ENCODE results near the gene CLEC2D.
"Not testable (repeated sequence)": the region's sequence is repeated elsewhere in the genome, so short reads cannot be mapped to it uniquely, and the experiment has no call there.

DNA sequence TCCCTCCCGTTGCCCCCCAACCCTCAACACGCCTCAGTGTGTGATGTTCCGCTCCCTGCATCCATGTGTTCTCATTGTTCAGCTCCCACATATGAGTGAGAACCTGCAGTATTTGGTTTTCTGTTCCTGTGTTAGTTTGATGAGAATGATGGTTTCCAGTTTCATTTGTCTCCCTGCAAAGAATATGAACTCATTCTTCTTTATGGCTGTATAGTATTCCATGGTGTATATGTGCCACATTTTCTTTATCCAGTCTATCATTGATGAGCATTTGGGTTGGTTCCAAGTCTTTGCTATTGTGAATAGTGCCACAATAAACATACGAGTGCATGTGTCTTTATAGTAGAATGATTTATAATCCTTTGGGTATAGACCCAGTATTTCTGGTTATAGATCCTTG, 13.0 kb downstream of the CLEC2D start:
- TF ChIP-seq, protein P1, sequence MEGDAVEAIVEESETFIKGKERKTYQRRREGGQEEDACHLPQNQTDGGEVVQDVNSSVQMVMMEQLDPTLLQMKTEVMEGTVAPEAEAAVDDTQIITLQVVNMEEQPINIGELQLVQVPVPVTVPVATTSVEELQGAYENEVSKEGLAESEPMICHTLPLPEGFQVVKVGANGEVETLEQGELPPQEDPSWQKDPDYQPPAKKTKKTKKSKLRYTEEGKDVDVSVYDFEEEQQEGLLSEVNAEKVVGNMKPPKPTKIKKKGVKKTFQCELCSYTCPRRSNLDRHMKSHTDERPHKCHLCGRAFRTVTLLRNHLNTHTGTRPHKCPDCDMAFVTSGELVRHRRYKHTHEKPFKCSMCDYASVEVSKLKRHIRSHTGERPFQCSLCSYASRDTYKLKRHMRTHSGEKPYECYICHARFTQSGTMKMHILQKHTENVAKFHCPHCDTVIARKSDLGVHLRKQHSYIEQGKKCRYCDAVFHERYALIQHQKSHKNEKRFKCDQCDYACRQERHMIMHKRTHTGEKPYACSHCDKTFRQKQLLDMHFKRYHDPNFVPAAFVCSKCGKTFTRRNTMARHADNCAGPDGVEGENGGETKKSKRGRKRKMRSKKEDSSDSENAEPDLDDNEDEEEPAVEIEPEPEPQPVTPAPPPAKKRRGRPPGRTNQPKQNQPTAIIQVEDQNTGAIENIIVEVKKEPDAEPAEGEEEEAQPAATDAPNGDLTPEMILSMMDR (IDR thresholded peaks at IDR 0.05 in 2 of 3, conservative IDR thresholded peaks at IDR 0.05 in 1 of 3; ENCODE audit: control insufficient read depth in 2 of 3, extremely low read depth in 1 of 3, insufficient read depth in 1 of 3, low read depth in 3 of 3, low read length in 3 of 3): not testable (repeated sequence)
- TF ChIP-seq POLR2A (IDR thresholded peaks at IDR 0.05; ENCODE audit: low read depth, low read length); FOXM1 (IDR thresholded peaks at IDR 0.05; ENCODE audit: low read depth, low read length); RCOR1 (conservative IDR thresholded peaks at IDR 0.05; ENCODE audit: low read depth, low read length); SREBF1 (IDR thresholded peaks at IDR 0.05; ENCODE audit: low read length); TAF1 (IDR thresholded peaks at IDR 0.05; ENCODE audit: borderline replicate concordance, low read depth, low read length); FOXK2 (IDR thresholded peaks at IDR 0.05); CREB1 (IDR thresholded peaks at IDR 0.05; ENCODE audit: low read depth): not testable (repeated sequence)
- TF ChIP-seq, protein P2, sequence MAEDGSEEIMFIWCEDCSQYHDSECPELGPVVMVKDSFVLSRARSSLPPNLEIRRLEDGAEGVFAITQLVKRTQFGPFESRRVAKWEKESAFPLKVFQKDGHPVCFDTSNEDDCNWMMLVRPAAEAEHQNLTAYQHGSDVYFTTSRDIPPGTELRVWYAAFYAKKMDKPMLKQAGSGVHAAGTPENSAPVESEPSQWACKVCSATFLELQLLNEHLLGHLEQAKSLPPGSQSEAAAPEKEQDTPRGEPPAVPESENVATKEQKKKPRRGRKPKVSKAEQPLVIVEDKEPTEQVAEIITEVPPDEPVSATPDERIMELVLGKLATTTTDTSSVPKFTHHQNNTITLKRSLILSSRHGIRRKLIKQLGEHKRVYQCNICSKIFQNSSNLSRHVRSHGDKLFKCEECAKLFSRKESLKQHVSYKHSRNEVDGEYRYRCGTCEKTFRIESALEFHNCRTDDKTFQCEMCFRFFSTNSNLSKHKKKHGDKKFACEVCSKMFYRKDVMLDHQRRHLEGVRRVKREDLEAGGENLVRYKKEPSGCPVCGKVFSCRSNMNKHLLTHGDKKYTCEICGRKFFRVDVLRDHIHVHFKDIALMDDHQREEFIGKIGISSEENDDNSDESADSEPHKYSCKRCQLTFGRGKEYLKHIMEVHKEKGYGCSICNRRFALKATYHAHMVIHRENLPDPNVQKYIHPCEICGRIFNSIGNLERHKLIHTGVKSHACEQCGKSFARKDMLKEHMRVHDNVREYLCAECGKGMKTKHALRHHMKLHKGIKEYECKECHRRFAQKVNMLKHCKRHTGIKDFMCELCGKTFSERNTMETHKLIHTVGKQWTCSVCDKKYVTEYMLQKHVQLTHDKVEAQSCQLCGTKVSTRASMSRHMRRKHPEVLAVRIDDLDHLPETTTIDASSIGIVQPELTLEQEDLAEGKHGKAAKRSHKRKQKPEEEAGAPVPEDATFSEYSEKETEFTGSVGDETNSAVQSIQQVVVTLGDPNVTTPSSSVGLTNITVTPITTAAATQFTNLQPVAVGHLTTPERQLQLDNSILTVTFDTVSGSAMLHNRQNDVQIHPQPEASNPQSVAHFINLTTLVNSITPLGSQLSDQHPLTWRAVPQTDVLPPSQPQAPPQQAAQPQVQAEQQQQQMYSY (CRISPR knock-in tag; IDR thresholded peaks at IDR 0.05): not testable (repeated sequence)
- TF ChIP-seq, protein P3, sequence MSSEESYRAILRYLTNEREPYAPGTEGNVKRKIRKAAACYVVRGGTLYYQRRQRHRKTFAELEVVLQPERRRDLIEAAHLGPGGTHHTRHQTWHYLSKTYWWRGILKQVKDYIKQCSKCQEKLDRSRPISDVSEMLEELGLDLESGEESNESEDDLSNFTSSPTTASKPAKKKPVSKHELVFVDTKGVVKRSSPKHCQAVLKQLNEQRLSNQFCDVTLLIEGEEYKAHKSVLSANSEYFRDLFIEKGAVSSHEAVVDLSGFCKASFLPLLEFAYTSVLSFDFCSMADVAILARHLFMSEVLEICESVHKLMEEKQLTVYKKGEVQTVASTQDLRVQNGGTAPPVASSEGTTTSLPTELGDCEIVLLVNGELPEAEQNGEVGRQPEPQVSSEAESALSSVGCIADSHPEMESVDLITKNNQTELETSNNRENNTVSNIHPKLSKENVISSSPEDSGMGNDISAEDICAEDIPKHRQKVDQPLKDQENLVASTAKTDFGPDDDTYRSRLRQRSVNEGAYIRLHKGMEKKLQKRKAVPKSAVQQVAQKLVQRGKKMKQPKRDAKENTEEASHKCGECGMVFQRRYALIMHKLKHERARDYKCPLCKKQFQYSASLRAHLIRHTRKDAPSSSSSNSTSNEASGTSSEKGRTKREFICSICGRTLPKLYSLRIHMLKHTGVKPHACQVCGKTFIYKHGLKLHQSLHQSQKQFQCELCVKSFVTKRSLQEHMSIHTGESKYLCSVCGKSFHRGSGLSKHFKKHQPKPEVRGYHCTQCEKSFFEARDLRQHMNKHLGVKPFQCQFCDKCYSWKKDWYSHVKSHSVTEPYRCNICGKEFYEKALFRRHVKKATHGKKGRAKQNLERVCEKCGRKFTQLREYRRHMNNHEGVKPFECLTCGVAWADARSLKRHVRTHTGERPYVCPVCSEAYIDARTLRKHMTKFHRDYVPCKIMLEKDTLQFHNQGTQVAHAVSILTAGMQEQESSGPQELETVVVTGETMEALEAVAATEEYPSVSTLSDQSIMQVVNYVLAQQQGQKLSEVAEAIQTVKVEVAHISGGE (CRISPR knock-in tag; IDR thresholded peaks at IDR 0.05): not testable (repeated sequence)
- TF ChIP-seq, protein P4, sequence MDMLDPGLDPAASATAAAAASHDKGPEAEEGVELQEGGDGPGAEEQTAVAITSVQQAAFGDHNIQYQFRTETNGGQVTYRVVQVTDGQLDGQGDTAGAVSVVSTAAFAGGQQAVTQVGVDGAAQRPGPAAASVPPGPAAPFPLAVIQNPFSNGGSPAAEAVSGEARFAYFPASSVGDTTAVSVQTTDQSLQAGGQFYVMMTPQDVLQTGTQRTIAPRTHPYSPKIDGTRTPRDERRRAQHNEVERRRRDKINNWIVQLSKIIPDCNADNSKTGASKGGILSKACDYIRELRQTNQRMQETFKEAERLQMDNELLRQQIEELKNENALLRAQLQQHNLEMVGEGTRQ (IDR thresholded peaks at IDR 0.05; ENCODE audit: borderline replicate concordance, low read depth, low read length): not testable (repeated sequence)
- TF ChIP-seq, protein P5, sequence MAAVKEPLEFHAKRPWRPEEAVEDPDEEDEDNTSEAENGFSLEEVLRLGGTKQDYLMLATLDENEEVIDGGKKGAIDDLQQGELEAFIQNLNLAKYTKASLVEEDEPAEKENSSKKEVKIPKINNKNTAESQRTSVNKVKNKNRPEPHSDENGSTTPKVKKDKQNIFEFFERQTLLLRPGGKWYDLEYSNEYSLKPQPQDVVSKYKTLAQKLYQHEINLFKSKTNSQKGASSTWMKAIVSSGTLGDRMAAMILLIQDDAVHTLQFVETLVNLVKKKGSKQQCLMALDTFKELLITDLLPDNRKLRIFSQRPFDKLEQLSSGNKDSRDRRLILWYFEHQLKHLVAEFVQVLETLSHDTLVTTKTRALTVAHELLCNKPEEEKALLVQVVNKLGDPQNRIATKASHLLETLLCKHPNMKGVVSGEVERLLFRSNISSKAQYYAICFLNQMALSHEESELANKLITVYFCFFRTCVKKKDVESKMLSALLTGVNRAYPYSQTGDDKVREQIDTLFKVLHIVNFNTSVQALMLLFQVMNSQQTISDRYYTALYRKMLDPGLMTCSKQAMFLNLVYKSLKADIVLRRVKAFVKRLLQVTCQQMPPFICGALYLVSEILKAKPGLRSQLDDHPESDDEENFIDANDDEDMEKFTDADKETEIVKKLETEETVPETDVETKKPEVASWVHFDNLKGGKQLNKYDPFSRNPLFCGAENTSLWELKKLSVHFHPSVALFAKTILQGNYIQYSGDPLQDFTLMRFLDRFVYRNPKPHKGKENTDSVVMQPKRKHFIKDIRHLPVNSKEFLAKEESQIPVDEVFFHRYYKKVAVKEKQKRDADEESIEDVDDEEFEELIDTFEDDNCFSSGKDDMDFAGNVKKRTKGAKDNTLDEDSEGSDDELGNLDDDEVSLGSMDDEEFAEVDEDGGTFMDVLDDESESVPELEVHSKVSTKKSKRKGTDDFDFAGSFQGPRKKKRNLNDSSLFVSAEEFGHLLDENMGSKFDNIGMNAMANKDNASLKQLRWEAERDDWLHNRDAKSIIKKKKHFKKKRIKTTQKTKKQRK (IDR thresholded peaks at IDR 0.05; ENCODE audit: low read depth, low read length): not testable (repeated sequence)

All from GM12878 (cell line).